Suprapubic skin (tissue), 4 donors: Measurements from ENCODE around the gene PRPSAP2.

Source experiments
- CTCF ChIP-seq, 2 donors: fragments of 200-600 bp in 1 of 2; fragments of 450-650 bp in 1 of 2; sonication (generic) in 1 of 2; IDR thresholded peaks; one replicate each; pipeline ENCODE4 v1.5.1; 2016 to 2019; ENCODE audit warnings: antibody characterized with exemption in 2 of 2, mild to moderate bottlenecking in 1 of 2, moderate library complexity in 1 of 2
- EP300 ChIP-seq: sonication (generic); formaldehyde crosslinking; IDR thresholded peaks from one replicate; pipeline ENCODE4 v1.6.1; 2017; ENCODE audit warnings: antibody characterized with exemption
- POLR2A ChIP-seq, 2 donors: fragments of 450-650 bp; IDR thresholded peaks; one replicate each; pipeline ENCODE4 v1.6.1; 2017; ENCODE audit warnings: antibody characterized with exemption in 2 of 2, mild to moderate bottlenecking in 2 of 2, moderate library complexity in 2 of 2
- POLR2AphosphoS5 ChIP-seq, 3 donors: sonication (generic); formaldehyde crosslinking; IDR thresholded peaks; one replicate each; pipeline ENCODE4 v1.6.1; 2017; ENCODE audit warnings: antibody characterized with exemption in 3 of 3

GRCh38 chr17:18896947-18897346 is 39.0 kb downstream of the PRPSAP2 start:
- TF ChIP-seq CTCF (IDR thresholded peaks at IDR 0.05) (no peak), POLR2A (IDR thresholded peaks at IDR 0.05) (no peak), EP300 (no peak), POLR2AphosphoS5 (IDR thresholded peaks at IDR 0.05) (no peak)
